Right lobe of liver (tissue), 6 donors: Measurements from ENCODE around the gene PPP6R3. TPM values are rescaled to one million over a fixed set of nuclear protein-coding genes. Genes with fewer than 3 reads are reported as not detected.

Experiments
- ATAC-seq, 4 donors: fragments of 200-7000 bp; cut with Tn5 transposase; one replicate each; pipeline ENCODE4 v1.9.1; 2020; ENCODE audit warnings: mild to moderate bottlenecking in 4 of 4, moderate library complexity in 4 of 4
- DNase-seq, 3 donors: peaks; one replicate each; pipeline ENCODE4 v3.0.0-alpha.2; 2020
- H3K27ac ChIP-seq, 3 donors: fragments of 200-600 bp; one replicate each; pipeline ENCODE4 v1.8.0; 2022
- H3K27me3 ChIP-seq, 2 donors: fragments of 200-600 bp; one replicate each; pipeline ENCODE4 v1.8.0; 2022
- H3K36me3 ChIP-seq, 4 donors: fragments of 200-600 bp; sonication (generic) in 1 of 4; one replicate each; pipeline versions ENCODE4 v1.5.1 to v1.8.0; 2017 to 2022; ENCODE audit warnings: control low read depth in 1 of 4
- H3K4me1 ChIP-seq, 4 donors: fragments of 200-600 bp; sonication (generic) in 1 of 4; one replicate each; pipeline versions ENCODE4 v1.5.1 to v1.8.0; 2017 to 2022; ENCODE audit warnings: control low read depth in 1 of 4
- H3K4me3 ChIP-seq, 3 donors: fragments of 200-600 bp; one replicate each; pipeline ENCODE4 v1.8.0; 2022
- H3K9me3 ChIP-seq, 4 donors: fragments of 200-600 bp; sonication (generic) in 1 of 4; one replicate each; pipeline versions ENCODE4 v1.5.1 to v1.8.0; 2017 to 2022; ENCODE audit warnings: control low read depth in 1 of 4
- POLR2A ChIP-seq: fragments of 450-650 bp; IDR thresholded peaks from one replicate; pipeline ENCODE4 v1.6.1; 2017; ENCODE audit warnings: antibody characterized with exemption, mild to moderate bottlenecking
- WGBS: methylation state at CpG from one replicate; pipeline ENCODE4 v1.1.6; 2018; ENCODE audit warnings: low coverage, low lambda C conversion rate; ENCODE audit not compliant: insufficient coverage; ENCODE audit errors: missing lambda C conversion rate; 5-methylcytosine and 5-hydroxymethylcytosine counted together
- intact Hi-C, 2 donors: fragments of 100-400 bp; cut with DNase I; formaldehyde crosslinking; loops; one replicate each; pipeline versions ENCODE4 v1.11.2 to v1.14.1; 2022
- total RNA-seq, 6 experiments: library from RNA; depleted of rRNA in 2 of 6; stranded (reverse); fragments of >200 nt in 2 of 6; fragmentation: NEBNext Ultra II Directional in 3 of 6; extraction: Animal tissue kit (Norgen Biotek cat#: 25700) in 3 of 6; gene quantifications; one replicate each; pipeline versions ENCODE4 v1.1.0 to v1.2.4, GENCODE V29; 2016 to 2023
- TF ChIP-seq, protein P1 (sequence below), 4 donors: fragments of 200-600 bp in 3 of 4; fragments of 450-650 bp in 1 of 4; IDR thresholded peaks; one replicate each; pipeline versions ENCODE4 v1.5.1 to v1.8.0; 2016 to 2022; ENCODE audit warnings: antibody characterized with exemption in 4 of 4, mild to moderate bottlenecking in 2 of 4
- donor health status: DM: no; HTN: yes; CAD: no.
- donor health status: DM: no; HTN: no; CAD: no.
- donor health status: DM: no; HTN: no; CAD: no.
- donor health status: DM: no; HTN: yes; CAD: no.
- donor health status: DM: no; HTN: yes; CAD: no.

Gene PPP6R3
- total RNA-seq, 6 experiments from 2014 or later = 35.8 to 48.3 (median 39.2) TPM

DNA sequence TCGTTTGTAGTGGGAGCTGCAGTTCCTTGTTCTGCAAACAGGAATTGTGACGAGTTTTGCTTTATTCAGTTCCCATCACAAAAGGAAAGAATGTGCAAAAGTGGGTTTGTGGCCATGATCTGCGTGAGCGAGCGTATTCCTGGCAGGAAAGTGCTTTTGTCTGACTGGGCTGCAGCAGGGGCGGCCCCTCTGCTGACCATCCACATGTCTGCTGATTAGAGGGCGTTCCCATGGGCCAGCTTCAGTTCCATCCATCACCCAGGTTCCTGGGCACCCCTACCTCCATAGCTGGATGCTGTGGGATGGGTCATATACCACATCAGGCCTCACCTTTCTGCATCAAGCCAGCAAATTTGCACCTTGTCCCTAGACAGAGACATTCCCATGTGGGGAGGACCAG, 194.9 kb downstream of the PPP6R3 start:
- WGBS = 47% methylated on average over 6 of the region's 7 CpGs
- TF ChIP-seq POLR2A = no peak
- TF ChIP-seq, protein P1, sequence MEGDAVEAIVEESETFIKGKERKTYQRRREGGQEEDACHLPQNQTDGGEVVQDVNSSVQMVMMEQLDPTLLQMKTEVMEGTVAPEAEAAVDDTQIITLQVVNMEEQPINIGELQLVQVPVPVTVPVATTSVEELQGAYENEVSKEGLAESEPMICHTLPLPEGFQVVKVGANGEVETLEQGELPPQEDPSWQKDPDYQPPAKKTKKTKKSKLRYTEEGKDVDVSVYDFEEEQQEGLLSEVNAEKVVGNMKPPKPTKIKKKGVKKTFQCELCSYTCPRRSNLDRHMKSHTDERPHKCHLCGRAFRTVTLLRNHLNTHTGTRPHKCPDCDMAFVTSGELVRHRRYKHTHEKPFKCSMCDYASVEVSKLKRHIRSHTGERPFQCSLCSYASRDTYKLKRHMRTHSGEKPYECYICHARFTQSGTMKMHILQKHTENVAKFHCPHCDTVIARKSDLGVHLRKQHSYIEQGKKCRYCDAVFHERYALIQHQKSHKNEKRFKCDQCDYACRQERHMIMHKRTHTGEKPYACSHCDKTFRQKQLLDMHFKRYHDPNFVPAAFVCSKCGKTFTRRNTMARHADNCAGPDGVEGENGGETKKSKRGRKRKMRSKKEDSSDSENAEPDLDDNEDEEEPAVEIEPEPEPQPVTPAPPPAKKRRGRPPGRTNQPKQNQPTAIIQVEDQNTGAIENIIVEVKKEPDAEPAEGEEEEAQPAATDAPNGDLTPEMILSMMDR (IDR thresholded peaks at IDR 0.05) = no peak
- peak in 1 of 3 donors; percentile 18 for DNase-seq

DNA sequence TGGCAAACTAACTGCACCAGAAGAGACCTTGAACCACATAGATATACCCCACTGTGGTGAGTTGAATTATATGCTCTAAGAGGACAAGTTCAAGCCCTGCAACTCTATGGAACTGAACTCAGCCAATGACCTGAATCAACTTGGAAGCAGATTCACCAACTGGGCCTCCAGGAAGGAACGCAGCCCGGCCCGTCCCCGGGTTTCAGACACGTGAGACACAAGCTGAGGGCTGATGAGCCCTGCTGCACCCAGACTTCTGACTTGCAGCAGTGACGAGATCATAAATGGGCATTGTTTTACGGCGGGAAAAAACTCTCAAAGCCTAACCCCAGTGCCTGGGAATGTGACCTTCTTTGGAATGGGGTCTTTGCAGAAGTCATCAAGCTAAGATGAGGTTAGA, 195.3 kb downstream of the PPP6R3 start:
- H3K27me3 ChIP-seq = no peaks in the 10 kb centered on the region
- H3K36me3 ChIP-seq = no peaks in the 10 kb centered on the region
- DNase-seq = peak in 1 of 3 donors; percentile 21
- H3K27ac ChIP-seq = no peak overlapping the region
- 75% methylated on average over 5 of the region's 8 CpGs for WGBS
- no peaks in the 10 kb centered on the region for H3K9me3 ChIP-seq
- ATAC-seq = no peak
- intact Hi-C loops = no loop called here
- no peak overlapping the region for H3K4me3 ChIP-seq
- TF ChIP-seq POLR2A = no peak
- TF ChIP-seq, protein P1 (IDR thresholded peaks at IDR 0.05) = no peak
- H3K4me1 ChIP-seq = no peaks in the 10 kb centered on the region

More for the DNA sequence above, 194.9 kb downstream of the PPP6R3 start:
- intact Hi-C loops = no loop called here
- no peak for ATAC-seq
- Histone ChIP-seq H3K36me3 (no peaks in the 10 kb centered on the region), H3K4me1 (no peaks in the 10 kb centered on the region), H3K27ac (no peak overlapping the region), H3K4me3 (no peak overlapping the region), H3K27me3 (no peaks in the 10 kb centered on the region), H3K9me3 (no peaks in the 10 kb centered on the region)

DNA sequence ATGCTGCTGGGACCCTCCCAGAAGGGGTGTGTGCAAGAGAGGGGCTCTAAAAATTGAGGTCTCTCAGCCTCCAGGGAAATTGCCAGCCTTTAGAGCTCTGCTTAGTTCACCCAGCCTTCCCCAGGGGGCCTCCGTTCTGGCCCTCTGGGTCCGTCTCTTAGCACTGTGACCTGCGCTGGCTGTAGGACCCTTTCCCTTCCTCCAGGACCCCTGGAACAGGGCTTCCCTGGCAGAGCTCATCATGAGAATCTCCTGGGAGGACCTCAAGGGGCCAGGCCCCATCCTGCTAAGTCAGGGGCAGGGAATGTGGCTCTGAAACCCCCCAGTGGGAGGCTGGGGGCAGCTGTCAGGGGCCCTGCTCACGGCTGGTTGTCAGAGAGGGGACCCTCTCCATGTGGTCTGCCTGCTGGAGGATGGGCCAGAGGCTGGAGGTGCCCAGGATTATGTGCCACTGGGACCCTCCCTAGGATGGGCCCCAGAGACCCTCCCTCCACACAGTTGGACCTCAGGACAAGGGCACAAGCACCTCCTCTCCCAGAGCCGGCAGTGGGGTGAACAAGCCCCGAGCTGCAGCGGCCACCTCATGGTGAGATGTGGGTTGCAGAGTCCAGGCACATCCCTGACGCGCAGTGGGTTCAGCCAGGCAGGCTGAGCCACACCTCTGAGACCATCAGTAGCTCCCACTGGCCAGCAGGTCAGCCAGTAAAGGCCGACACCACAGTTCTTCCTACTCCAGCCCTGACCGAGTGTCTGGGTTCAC, 196.6 kb downstream of the PPP6R3 start:
- ATAC-seq (no peak), DNase-seq (peak in 1 of 3 donors; percentile 13)
- no peaks in the 10 kb centered on the region for H3K4me1 ChIP-seq
- no peak overlapping the region for H3K4me3 ChIP-seq
- H3K27me3 ChIP-seq = no peaks in the 10 kb centered on the region
- H3K36me3 ChIP-seq = no peaks in the 10 kb centered on the region
- intact Hi-C loops = no loop called here
- H3K27ac ChIP-seq = no peak overlapping the region
- no peaks in the 10 kb centered on the region for H3K9me3 ChIP-seq
- TF ChIP-seq, protein P1 (IDR thresholded peaks at IDR 0.05) = no peak
- no peak for TF ChIP-seq POLR2A
- 60% methylated on average over 1 of the region's 11 CpGs for WGBS

DNA sequence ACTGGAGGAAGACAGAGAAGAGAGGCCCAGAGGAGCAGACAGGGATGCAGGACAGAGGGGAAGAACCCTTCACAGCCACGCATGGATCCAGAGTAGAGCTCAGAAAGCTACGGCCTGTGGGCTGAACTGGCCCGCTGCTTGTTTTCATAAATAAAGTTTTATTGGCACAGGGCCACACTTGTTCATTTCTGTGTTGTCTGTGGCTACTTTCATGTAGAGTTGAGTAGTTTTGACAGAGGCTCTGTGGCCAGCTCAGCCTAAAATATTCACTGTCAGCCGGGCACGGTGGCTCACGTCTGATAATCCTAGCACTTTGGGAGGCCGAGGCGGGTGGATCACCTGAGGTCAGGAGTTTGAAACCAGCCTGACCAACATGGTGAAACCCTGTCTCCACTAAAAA, 197.5 kb downstream of the PPP6R3 start:
- TF ChIP-seq POLR2A = no peak
- TF ChIP-seq, protein P1 (IDR thresholded peaks at IDR 0.05) = no peak
- no CpG with 5 or more reads among the region's 8 CpGs for WGBS
- Histone ChIP-seq H3K27me3 (no peaks in the 10 kb centered on the region), H3K4me3 (no peak overlapping the region), H3K4me1 (no peaks in the 10 kb centered on the region), H3K27ac (no peak overlapping the region), H3K9me3 (no peaks in the 10 kb centered on the region), H3K36me3 (no peaks in the 10 kb centered on the region)
- no peak for DNase-seq
- intact Hi-C loops = no loop called here
- no peak for ATAC-seq
